Melanocyte of skin (primary cell): ENCODE data around the gene LRRC72. TPM values are rescaled to one million over a fixed set of nuclear protein-coding genes. Genes with fewer than 3 reads are reported as not detected.

Experiments
- total RNA-seq, 2 donors: library from RNA; depleted of rRNA; stranded (reverse); fragments of >200 nt; gene quantifications; 2 replicates each; pipeline ENCODE4 v1.2.3, GENCODE V29; 2012

Gene LRRC72
- total RNA-seq = not detected

GRCh38 chr7:16526742-16527540, at the start of gene LRRC72:
LRRC72 (plus strand) TSS chr7:16526825; CDS start chr7:16526953, 128 bp downstream.

Other genes with a start within 250 kb of the LRRC72 start
- 1 to 10 TPM in 1 of 2 donors, under 1 TPM in 1; 1.00 to 1.7 TPM for gene CRPPA, start 105.3 kb upstream of the LRRC72 start, total RNA-seq
- not detected for gene SOSTDC1, start 61.1 kb upstream of the LRRC72 start, total RNA-seq
- 10 to 100 TPM; 16.9 to 17.6 TPM for gene ANKMY2, start 118.9 kb downstream of the LRRC72 start, total RNA-seq
- 100 to 1,000 TPM in 1 of 2 donors, 10 to 100 TPM in 1; 56.1 to 109 TPM for gene BZW2, start 119.4 kb downstream of the LRRC72 start, total RNA-seq
- gene TSPAN13, start 226.9 kb downstream of the LRRC72 start, total RNA-seq = 1 to 10 TPM in 1 of 2 donors, not detected in 1; 2.0 TPM